NCI-H2107 treated with DMSO at 0.1 percent for 48 hours (cell line): ENCODE measurements around the gene ANGPTL4.
"Not testable (repeated sequence)": the region's sequence is repeated elsewhere in the genome, so short reads cannot be mapped to it uniquely, and the experiment has no call there.

Experiments used
- DNase-seq: peaks from one replicate; lab custom pipeline; 2025; ENCODE audit not compliant: unreplicated experiment; lab: John Stamatoyannopoulos, UW

Gene ANGPTL4

DNA sequence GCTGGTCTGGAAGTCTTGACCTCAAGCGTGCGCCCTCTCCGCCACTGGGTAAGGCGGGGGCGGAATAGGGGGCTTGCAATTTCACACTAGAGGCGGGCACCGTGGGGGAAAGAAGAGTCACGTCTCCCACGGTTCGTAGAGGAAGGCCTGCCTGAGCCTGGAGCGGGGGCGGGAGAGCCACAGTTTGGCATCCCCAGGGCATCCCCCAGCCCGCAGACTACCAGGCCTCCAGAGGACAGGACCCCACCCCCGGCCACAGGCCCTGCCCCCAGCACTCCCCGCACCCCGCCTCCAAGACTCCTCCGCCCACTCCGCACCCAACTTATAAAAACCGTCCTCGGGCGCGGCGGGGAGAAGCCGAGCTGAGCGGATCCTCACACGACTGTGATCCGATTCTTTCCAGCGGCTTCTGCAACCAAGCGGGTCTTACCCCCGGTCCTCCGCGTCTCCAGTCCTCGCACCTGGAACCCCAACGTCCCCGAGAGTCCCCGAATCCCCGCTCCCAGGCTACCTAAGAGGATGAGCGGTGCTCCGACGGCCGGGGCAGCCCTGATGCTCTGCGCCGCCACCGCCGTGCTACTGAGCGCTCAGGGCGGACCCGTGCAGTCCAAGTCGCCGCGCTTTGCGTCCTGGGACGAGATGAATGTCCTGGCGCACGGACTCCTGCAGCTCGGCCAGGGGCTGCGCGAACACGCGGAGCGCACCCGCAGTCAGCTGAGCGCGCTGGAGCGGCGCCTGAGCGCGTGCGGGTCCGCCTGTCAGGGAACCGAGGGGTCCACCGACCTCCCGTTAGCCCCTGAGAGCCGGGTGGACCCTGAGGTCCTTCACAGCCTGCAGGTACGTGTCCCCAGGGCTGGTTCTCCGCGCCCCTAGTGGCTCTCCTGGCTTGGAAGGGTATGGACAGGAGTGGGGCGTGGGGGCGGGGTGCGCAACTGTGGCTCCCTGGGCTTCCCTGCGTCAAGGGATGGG, at the start of gene ANGPTL4:
Gene ANGPTL4 (plus strand): TSS at position 353 of the 969 bp plus-strand sequence. CDS start 167 bp downstream, at position 520.
- no peak for DNase-seq

- DNase-seq: not testable (repeated sequence)
Observed at GRCh38 chr19:8314981-8315640, 48.8 kb upstream of the ANGPTL4 start.

DNA sequence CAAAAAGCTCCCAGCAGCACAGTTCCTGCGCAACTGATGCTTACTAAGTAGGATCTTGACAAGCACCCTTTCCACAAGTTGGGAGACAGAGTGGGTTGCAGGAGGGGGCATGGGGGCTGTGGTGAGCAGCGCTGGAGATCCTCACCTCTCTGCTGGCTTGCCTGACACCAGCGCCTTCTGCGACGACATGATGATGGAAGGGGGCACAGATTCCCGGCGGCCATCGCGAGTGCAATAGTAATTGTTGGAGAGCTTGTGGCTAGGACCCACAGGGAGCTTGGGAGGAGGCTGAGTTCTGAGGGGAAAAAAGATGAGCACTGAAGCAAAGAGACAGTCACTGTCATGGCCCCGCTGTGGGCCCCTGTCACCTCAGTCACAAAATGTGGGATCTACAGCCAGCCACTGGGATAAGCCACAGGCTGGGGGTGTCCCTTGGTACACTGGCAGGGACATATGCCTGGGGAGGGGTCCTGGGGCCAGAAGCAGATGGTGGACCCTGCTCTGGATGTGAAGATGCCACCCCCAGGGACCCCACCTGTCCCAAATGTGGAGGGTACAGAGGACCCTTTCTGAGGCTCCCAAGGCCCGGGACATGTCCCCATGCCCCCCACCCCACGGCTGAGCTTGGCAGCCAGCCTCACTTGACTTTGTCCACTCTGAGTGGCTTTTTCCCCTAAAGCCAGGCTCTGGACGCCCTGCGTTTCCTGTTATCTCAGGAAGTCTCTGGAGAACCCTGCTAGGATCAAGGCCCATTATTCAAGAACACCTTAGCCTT, 47.4 kb upstream of the ANGPTL4 start:
- DNase-seq: no peak

DNA sequence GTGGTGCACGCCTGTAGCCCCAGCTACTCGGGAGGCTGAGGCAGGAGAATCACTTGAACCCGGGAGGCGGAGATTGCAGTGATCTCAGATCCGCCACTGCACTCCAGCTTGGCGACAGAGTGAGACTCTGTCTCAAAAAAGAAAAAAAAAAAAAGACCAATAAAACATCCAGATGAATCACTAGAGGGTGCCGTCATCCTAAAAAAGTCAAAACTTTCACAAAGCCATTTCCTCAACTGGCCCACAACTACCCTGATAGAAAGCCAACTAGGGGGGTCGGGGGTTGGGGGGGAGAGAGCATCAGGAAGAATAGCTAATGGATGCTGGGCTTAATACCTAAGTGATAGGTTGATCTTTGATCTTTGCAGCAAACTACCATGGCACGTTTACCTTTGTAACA, 45.1 kb upstream of the ANGPTL4 start:
- not testable (repeated sequence) for DNase-seq

DNA sequence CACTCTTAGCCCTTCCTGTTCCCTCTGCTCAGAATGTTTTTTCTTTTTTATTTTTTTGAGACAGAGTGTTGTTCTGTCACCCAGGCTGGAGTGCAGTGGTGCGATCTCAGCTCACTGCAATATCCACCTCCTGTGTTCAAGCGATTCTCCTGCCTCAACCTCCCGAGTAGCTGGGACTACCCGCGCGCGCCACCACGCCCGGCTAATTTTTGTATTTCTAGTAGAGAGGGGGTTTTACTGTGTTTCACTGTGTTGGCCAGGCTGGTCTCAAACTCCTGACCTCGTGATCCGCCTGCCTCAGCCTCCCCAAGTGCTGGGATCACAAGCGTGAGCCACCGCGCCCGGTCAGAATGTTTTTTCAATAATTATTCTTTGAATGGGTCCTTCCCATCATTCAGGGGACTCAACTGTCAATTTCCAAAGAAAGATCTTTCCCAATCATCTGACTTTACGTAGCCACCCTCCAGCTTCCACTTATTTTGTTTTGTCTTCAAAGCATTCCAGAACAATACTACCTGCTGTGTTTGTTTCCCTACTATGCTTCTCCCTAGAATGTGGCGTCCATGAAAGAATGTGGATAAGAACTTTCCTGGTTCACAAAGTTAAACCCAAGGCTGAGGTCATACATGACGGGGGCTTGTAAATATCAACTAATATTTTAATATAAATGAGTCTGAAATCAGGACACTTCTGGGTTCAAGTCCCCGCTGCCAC, 44.0 kb upstream of the ANGPTL4 start:
- no peak for DNase-seq

GRCh38 chr19:8320564-8321066, 43.3 kb upstream of the ANGPTL4 start:
- DNase-seq: no peak

- DNase-seq: peak; percentile 88
Observed at GRCh38 chr19:8321067-8321985, 42.6 kb upstream of the ANGPTL4 start, which contains the start of the genes NDUFA7 and RPS28. Gene NDUFA7 (minus strand): TSS chr19:8321375. CDS start chr19:8321358, 17 bp downstream. Gene RPS28 (plus strand): TSS chr19:8321496. CDS start chr19:8321531, 35 bp downstream.

- no peak for DNase-seq
Observed at GRCh38 chr19:8321986-8322637, 41.8 kb upstream of the ANGPTL4 start.

- no peak for DNase-seq
Observed at GRCh38 chr19:8322638-8322997, 41.3 kb upstream of the ANGPTL4 start.

DNA sequence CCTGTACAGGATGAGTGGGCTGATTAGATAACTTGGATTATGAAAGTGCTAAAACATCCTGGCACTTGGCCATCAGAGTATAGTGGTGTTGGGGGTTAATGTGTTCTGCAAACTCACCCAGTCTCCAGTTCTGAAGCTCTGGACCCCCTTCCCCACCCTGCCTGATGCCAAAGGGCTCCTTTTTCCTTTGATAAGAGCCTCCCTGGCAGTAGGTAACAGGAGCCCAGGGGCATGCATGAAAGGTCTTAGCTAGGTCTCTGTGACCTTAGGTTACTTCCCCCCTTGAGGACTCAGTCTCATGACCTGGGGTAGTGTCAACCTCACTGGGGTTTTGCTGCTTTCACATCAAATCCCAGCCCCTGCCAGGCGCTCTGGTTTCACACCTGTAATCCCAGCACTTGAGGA, 40.2 kb upstream of the ANGPTL4 start:
- no peak for DNase-seq

DNA sequence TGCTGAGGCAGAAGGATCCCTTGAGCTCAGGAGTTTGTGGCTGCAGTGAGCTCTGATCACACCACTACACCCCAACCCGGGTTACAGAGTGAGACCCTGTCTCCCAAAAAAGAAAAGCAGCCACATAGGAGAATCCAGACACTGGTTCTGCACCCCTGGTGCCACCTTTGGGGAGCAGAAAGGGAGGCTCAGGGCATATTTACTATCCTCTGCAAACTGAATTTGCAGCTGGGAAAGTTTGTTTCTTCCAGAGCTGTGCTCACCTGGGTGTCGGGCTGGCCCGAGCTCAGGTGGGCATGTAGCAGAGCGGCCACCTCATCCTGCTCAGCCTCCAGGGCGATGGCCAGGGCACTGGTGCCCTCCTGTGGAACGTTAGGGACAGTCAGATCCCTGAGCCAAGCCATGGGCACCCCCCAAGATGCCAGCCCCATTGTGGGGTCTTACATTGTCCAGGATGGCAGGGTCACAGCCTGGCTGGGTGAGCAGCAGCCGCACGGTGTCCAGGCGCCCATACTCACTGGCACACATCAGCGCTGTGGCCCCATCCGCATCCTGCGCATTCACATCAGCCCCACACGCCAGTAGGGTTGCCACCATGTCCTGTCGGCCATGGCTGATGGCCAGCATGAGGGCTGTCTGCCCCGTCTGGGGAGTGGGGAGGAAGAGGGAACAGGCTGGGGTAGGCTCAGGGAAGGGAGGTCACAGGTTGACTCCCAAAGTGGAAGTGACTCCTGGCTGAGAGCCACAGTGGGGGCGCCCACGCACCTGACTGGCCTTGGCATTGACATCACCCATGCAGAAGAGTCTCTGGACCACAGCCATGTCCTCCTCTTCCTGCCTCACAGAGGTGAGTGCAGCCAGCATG, 39.5 kb upstream of the ANGPTL4 start:
- DNase-seq: no peak

GRCh38 chr19:8325454-8325853, 38.5 kb upstream of the ANGPTL4 start:
- DNase-seq: no peak

DNA sequence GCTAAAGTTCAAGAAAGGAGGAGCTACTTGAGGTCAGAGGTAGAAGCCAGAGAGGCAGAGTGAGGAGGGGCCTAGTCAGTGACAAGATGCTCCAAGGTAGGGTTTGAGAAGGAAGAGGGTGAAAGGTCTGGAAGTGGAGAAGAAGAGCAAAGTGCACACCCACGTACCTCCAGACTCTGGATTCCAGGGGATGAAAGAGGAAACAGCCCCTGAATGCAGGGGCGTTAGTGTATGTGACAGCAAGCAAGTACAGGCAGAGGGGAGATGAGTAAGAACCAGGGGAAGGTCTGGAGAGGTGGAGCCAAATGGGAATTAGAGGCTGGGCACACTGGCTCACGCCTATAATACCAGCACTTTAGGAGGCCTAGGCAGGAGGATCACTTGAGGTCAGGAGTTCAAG, 34.0 kb upstream of the ANGPTL4 start:
- DNase-seq: no peak

GRCh38 chr19:8331263-8331845, 32.6 kb upstream of the ANGPTL4 start:
- DNase-seq: no peak

GRCh38 chr19:8332976-8333766, 30.8 kb upstream of the ANGPTL4 start:
- DNase-seq: no peak

- DNase-seq: no peak
Observed at GRCh38 chr19:8333767-8334457, 30.0 kb upstream of the ANGPTL4 start.
